Measurements from ENCODE around the gene KRT32.

Gene KRT32

GRCh38 chr17:41448506-41448905 lies 18.7 kb downstream of the KRT32 start:
- no peaks in the 10 kb centered on the region for H3K36me3 ChIP-seq (ENCODE audit: control insufficient read depth, insufficient read depth, low read length)
- H3K27me3 ChIP-seq (replicated peaks; ENCODE audit: control insufficient read depth, insufficient read depth, low read length, poor library complexity, severe bottlenecking): no peaks in the 10 kb centered on the region
- no peak overlapping the region for H3K27ac ChIP-seq (ENCODE audit: insufficient read depth, low read length, poor library complexity, severe bottlenecking)
- H3K4me3 ChIP-seq (ENCODE audit: insufficient read depth, low read depth, low read length, poor library complexity, severe bottlenecking): no peak overlapping the region
- H3K9me3 ChIP-seq (ENCODE audit: control insufficient read depth, low read length): no peaks in the 10 kb centered on the region
- no peaks in the 10 kb centered on the region for H3K4me1 ChIP-seq (ENCODE audit: control insufficient read depth, insufficient read depth, low read length, poor library complexity, severe bottlenecking)
- DNase-seq: no peak

GRCh38 chr17:41446806-41447205 lies 20.4 kb downstream of the KRT32 start:
- Histone ChIP-seq H3K9me3 (ENCODE audit: control insufficient read depth, low read length) (no peaks in the 10 kb centered on the region), H3K27me3 (replicated peaks; ENCODE audit: control insufficient read depth, insufficient read depth, low read length, poor library complexity, severe bottlenecking) (no peaks in the 10 kb centered on the region), H3K36me3 (ENCODE audit: control insufficient read depth, insufficient read depth, low read length) (no peaks in the 10 kb centered on the region), H3K4me1 (ENCODE audit: control insufficient read depth, insufficient read depth, low read length, poor library complexity, severe bottlenecking) (no peaks in the 10 kb centered on the region), H3K27ac (ENCODE audit: insufficient read depth, low read length, poor library complexity, severe bottlenecking) (no peak overlapping the region), H3K4me3 (ENCODE audit: insufficient read depth, low read depth, low read length, poor library complexity, severe bottlenecking) (no peak overlapping the region)
- no peak for DNase-seq

- no peak for DNase-seq
- H3K9me3 ChIP-seq (ENCODE audit: control insufficient read depth, low read length): no peaks in the 10 kb centered on the region
- H3K4me3 ChIP-seq (ENCODE audit: insufficient read depth, low read depth, low read length, poor library complexity, severe bottlenecking): no peak overlapping the region
- H3K27ac ChIP-seq (ENCODE audit: insufficient read depth, low read length, poor library complexity, severe bottlenecking): no peak overlapping the region
- H3K4me1 ChIP-seq (ENCODE audit: control insufficient read depth, insufficient read depth, low read length, poor library complexity, severe bottlenecking): no peaks in the 10 kb centered on the region
- H3K36me3 ChIP-seq (ENCODE audit: control insufficient read depth, insufficient read depth, low read length): no peaks in the 10 kb centered on the region
- H3K27me3 ChIP-seq (replicated peaks; ENCODE audit: control insufficient read depth, insufficient read depth, low read length, poor library complexity, severe bottlenecking): no peaks in the 10 kb centered on the region
These were observed 22.5 kb downstream of the KRT32 start for GRCh38 chr17:41444640-41445039.

DNA sequence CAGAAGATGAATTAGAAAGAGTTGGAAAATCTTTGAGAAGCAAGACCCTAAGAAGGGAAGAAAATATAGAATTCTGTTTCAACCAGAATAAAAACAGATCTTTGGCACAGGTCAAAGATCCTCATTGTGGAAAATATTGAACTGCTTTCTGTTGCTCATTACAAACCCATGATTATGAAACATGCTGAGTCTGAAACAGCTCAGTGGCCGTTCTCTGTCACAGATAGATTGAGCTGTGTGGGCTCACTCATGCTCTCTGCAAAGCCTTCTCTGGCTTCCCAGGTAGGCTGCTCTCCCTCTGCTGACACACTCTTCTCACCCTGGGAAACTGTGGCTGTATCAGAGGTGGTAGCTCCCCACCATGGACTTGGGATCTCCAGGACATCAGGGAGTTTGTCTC lies 23.0 kb downstream of the KRT32 start:
- Histone ChIP-seq H3K27me3 (replicated peaks; ENCODE audit: control insufficient read depth, insufficient read depth, low read length, poor library complexity, severe bottlenecking) (no peaks in the 10 kb centered on the region), H3K9me3 (ENCODE audit: control insufficient read depth, low read length) (no peaks in the 10 kb centered on the region)

GRCh38 chr17:41442739-41443138 lies 24.4 kb downstream of the KRT32 start:
- Histone ChIP-seq H3K27me3 (replicated peaks; ENCODE audit: control insufficient read depth, insufficient read depth, low read length, poor library complexity, severe bottlenecking) (no peaks in the 10 kb centered on the region), H3K27ac (ENCODE audit: insufficient read depth, low read length, poor library complexity, severe bottlenecking) (no peak overlapping the region), H3K36me3 (ENCODE audit: control insufficient read depth, insufficient read depth, low read length) (no peaks in the 10 kb centered on the region), H3K4me1 (ENCODE audit: control insufficient read depth, insufficient read depth, low read length, poor library complexity, severe bottlenecking) (no peaks in the 10 kb centered on the region), H3K9me3 (ENCODE audit: control insufficient read depth, low read length) (no peaks in the 10 kb centered on the region), H3K4me3 (ENCODE audit: insufficient read depth, low read depth, low read length, poor library complexity, severe bottlenecking) (no peak overlapping the region)
- no peak for DNase-seq

More for the DNA sequence above, 23.0 kb downstream of the KRT32 start:
- no peak overlapping the region for H3K27ac ChIP-seq (ENCODE audit: insufficient read depth, low read length, poor library complexity, severe bottlenecking)
- no peak overlapping the region for H3K4me3 ChIP-seq (ENCODE audit: insufficient read depth, low read depth, low read length, poor library complexity, severe bottlenecking)
- H3K4me1 ChIP-seq (ENCODE audit: control insufficient read depth, insufficient read depth, low read length, poor library complexity, severe bottlenecking): no peaks in the 10 kb centered on the region
- DNase-seq: no peak
- no peaks in the 10 kb centered on the region for H3K36me3 ChIP-seq (ENCODE audit: control insufficient read depth, insufficient read depth, low read length)

- no peaks in the 10 kb centered on the region for H3K4me1 ChIP-seq (ENCODE audit: control insufficient read depth, insufficient read depth, low read length, poor library complexity, severe bottlenecking)
- DNase-seq: no peak
- H3K4me3 ChIP-seq (ENCODE audit: insufficient read depth, low read depth, low read length, poor library complexity, severe bottlenecking): no peak within 1 kb of the TSS
- no peaks in the 10 kb centered on the region for H3K9me3 ChIP-seq (ENCODE audit: control insufficient read depth, low read length)
- no peaks in the 10 kb centered on the region for H3K36me3 ChIP-seq (ENCODE audit: control insufficient read depth, insufficient read depth, low read length)
- H3K27ac ChIP-seq (ENCODE audit: insufficient read depth, low read length, poor library complexity, severe bottlenecking): no peak within 1 kb of the TSS
- H3K27me3 ChIP-seq (replicated peaks; ENCODE audit: control insufficient read depth, insufficient read depth, low read length, poor library complexity, severe bottlenecking): no peaks in the 10 kb centered on the region
These were observed 26.6 kb downstream of the KRT32 start, which contains the start of gene KRT38 for GRCh38 chr17:41440531-41441033. KRT38 (minus strand) TSS chr17:41440983; CDS start chr17:41440921, 62 bp downstream.

DNA sequence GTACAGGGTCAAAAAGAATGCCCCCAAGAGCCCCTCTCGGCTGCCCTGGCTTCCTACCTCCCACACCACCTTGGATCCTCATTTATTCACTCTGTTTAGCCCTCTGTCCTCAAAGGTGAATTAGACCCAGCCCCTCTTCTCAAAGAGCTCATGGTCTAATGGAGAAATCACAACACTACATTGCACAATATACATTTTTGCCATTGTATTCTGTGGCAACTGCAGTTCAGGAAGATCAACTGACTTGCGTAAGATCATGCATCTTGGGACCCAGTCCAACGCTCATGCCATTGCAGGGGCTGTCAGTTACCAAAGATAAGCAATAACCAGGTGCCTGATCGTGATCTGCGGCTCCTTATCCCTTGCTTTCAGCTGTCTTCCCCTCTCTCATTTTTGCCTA lies 27.8 kb downstream of the KRT32 start:
- no peaks in the 10 kb centered on the region for H3K4me1 ChIP-seq (ENCODE audit: control insufficient read depth, insufficient read depth, low read length, poor library complexity, severe bottlenecking)
- H3K9me3 ChIP-seq (ENCODE audit: control insufficient read depth, low read length): no peaks in the 10 kb centered on the region
- no peaks in the 10 kb centered on the region for H3K36me3 ChIP-seq (ENCODE audit: control insufficient read depth, insufficient read depth, low read length)
- H3K27ac ChIP-seq (ENCODE audit: insufficient read depth, low read length, poor library complexity, severe bottlenecking): no peak overlapping the region
- DNase-seq: no peak
- H3K27me3 ChIP-seq (replicated peaks; ENCODE audit: control insufficient read depth, insufficient read depth, low read length, poor library complexity, severe bottlenecking): no peaks in the 10 kb centered on the region
- no peak overlapping the region for H3K4me3 ChIP-seq (ENCODE audit: insufficient read depth, low read depth, low read length, poor library complexity, severe bottlenecking)

DNA sequence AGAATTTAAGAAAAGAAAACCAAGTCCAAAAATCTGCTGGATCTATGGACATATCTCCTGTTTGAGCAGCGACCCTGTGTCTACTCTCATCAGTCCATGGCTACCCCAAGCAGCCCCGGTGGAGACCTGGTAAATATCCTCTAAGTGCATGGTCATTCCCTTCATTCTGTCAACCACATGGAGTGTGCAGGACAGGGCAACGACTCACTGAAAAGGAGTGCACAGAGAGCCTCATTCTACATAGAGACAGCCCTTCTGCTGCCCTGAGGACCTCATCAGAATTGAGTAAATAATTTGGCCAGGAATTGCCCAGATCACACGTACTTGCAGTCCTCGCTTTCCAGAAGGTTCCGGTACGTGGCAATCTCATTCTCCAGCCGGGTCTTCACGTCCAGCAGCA lies 29.4 kb downstream of the KRT32 start:
- Histone ChIP-seq H3K4me1 (ENCODE audit: control insufficient read depth, insufficient read depth, low read length, poor library complexity, severe bottlenecking) (no peaks in the 10 kb centered on the region), H3K4me3 (ENCODE audit: insufficient read depth, low read depth, low read length, poor library complexity, severe bottlenecking) (no peak overlapping the region), H3K36me3 (ENCODE audit: control insufficient read depth, insufficient read depth, low read length) (no peaks in the 10 kb centered on the region), H3K27ac (ENCODE audit: insufficient read depth, low read length, poor library complexity, severe bottlenecking) (no peak overlapping the region), H3K27me3 (replicated peaks; ENCODE audit: control insufficient read depth, insufficient read depth, low read length, poor library complexity, severe bottlenecking) (no peaks in the 10 kb centered on the region), H3K9me3 (ENCODE audit: control insufficient read depth, low read length) (no peaks in the 10 kb centered on the region)
- DNase-seq: no peak

DNA sequence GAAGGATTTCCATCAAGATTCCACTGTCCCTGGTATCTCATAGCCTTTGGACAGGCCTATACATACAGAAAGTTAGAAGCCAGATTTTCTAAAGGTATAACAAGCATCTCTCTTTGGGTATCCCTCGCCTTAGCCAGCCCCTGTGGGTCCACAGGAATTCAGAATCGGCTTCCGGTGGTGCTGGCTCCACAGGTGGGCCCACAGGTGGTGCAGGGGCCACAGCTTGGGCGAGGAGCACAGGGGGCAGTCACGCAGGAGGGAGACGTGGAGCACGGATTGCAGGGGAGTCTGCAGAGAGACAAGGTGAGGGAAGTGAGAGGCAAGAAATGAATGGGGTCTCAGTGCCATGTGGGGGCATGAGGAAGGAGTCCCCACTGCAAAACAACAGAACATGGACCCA lies 29.9 kb downstream of the KRT32 start:
- Histone ChIP-seq H3K36me3 (ENCODE audit: control insufficient read depth, insufficient read depth, low read length) (no peaks in the 10 kb centered on the region), H3K4me1 (ENCODE audit: control insufficient read depth, insufficient read depth, low read length, poor library complexity, severe bottlenecking) (no peaks in the 10 kb centered on the region), H3K9me3 (ENCODE audit: control insufficient read depth, low read length) (no peaks in the 10 kb centered on the region), H3K27ac (ENCODE audit: insufficient read depth, low read length, poor library complexity, severe bottlenecking) (no peak overlapping the region), H3K27me3 (replicated peaks; ENCODE audit: control insufficient read depth, insufficient read depth, low read length, poor library complexity, severe bottlenecking) (no peaks in the 10 kb centered on the region), H3K4me3 (ENCODE audit: insufficient read depth, low read depth, low read length, poor library complexity, severe bottlenecking) (no peak overlapping the region)
- no peak for DNase-seq

- no peaks in the 10 kb centered on the region for H3K4me1 ChIP-seq (ENCODE audit: control insufficient read depth, insufficient read depth, low read length, poor library complexity, severe bottlenecking)
- no peak overlapping the region for H3K4me3 ChIP-seq (ENCODE audit: insufficient read depth, low read depth, low read length, poor library complexity, severe bottlenecking)
- no peaks in the 10 kb centered on the region for H3K9me3 ChIP-seq (ENCODE audit: control insufficient read depth, low read length)
- H3K27ac ChIP-seq (ENCODE audit: insufficient read depth, low read length, poor library complexity, severe bottlenecking): no peak overlapping the region
- no peak for DNase-seq
- H3K36me3 ChIP-seq (ENCODE audit: control insufficient read depth, insufficient read depth, low read length): no peaks in the 10 kb centered on the region
- H3K27me3 ChIP-seq (replicated peaks; ENCODE audit: control insufficient read depth, insufficient read depth, low read length, poor library complexity, severe bottlenecking): no peaks in the 10 kb centered on the region
These were observed 32.8 kb downstream of the KRT32 start for GRCh38 chr17:41434415-41434814.

DNA sequence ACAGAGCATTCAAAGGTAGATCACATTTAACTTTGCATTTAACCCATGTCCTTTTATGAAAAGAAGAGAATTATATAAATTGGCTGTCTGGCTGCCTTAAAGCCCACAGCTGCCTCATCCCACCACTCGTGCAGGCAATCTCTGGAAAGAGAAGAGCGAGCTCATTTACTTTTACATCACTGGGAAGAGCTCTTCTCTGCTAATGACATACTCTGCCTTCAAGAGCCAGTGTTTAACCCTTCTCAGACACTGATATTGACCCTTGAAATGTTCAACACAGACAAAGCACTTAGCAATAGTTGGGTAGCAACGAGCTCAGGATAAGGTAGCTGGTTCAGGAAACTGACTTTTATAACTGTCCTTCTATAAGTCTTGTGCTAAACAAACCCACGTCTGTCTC lies 33.2 kb downstream of the KRT32 start:
- H3K36me3 ChIP-seq (ENCODE audit: control insufficient read depth, insufficient read depth, low read length): no peaks in the 10 kb centered on the region
- no peak for DNase-seq
- H3K9me3 ChIP-seq (ENCODE audit: control insufficient read depth, low read length): no peaks in the 10 kb centered on the region
- H3K27ac ChIP-seq (ENCODE audit: insufficient read depth, low read length, poor library complexity, severe bottlenecking): no peak overlapping the region
- no peak overlapping the region for H3K4me3 ChIP-seq (ENCODE audit: insufficient read depth, low read depth, low read length, poor library complexity, severe bottlenecking)
- H3K4me1 ChIP-seq (ENCODE audit: control insufficient read depth, insufficient read depth, low read length, poor library complexity, severe bottlenecking): no peaks in the 10 kb centered on the region
- no peaks in the 10 kb centered on the region for H3K27me3 ChIP-seq (replicated peaks; ENCODE audit: control insufficient read depth, insufficient read depth, low read length, poor library complexity, severe bottlenecking)

Data from effector memory CD4-positive, alpha-beta T cell (primary cell).